Skeletal muscle cell (primary cell): ENCODE results near the gene SYNPO2.
A peak's percentile ranks its signal among the peaks of the same experiment; 100 is the strongest.

Source experiments
- DNase-seq: peaks from one replicate; pipeline ENCODE4 v3.0.0-alpha.2; 2010; ENCODE audit warnings: low read depth
- H3K4me3 ChIP-seq: 2 replicates; pipeline ENCODE4 v1.5.1; 2011; ENCODE audit warnings: low read depth, mild to moderate bottlenecking, control low read depth, low read length, moderate library complexity

SYNPO2 gene

GRCh38 chr4:118918388-118918787 lies 29.7 kb downstream of the SYNPO2 start:
- DNase-seq, result peak; percentile 71
- H3K4me3 ChIP-seq, result no peak overlapping the region

- no peak overlapping the region for H3K4me3 ChIP-seq
- no peak for DNase-seq
Observed at GRCh38 chr4:118920247-118920646, 31.6 kb downstream of the SYNPO2 start.

- no peak overlapping the region for H3K4me3 ChIP-seq
- no peak for DNase-seq
Observed at GRCh38 chr4:118921786-118922185, 33.1 kb downstream of the SYNPO2 start.

GRCh38 chr4:118923891-118924290 lies 35.2 kb downstream of the SYNPO2 start:
- no peak for DNase-seq
- H3K4me3 ChIP-seq, result no peak overlapping the region

GRCh38 chr4:118927974-118928373 lies 39.3 kb downstream of the SYNPO2 start:
- DNase-seq, result no peak
- H3K4me3 ChIP-seq, result no peak overlapping the region

- H3K4me3 ChIP-seq, result no peak overlapping the region
- no peak for DNase-seq
Observed at GRCh38 chr4:118930255-118930654, 41.6 kb downstream of the SYNPO2 start.

GRCh38 chr4:118931786-118932185 lies 43.1 kb downstream of the SYNPO2 start:
- H3K4me3 ChIP-seq, result no peak overlapping the region
- DNase-seq, result no peak

GRCh38 chr4:118935819-118936218 lies 47.2 kb downstream of the SYNPO2 start:
- H3K4me3 ChIP-seq, result no peak overlapping the region
- no peak for DNase-seq

- no peak overlapping the region for H3K4me3 ChIP-seq
- no peak for DNase-seq
Observed at GRCh38 chr4:118936406-118936805, 47.8 kb downstream of the SYNPO2 start.

- H3K4me3 ChIP-seq, result no peak overlapping the region
- no peak for DNase-seq
Observed at GRCh38 chr4:118939169-118939783, 50.6 kb downstream of the SYNPO2 start.

- no peak for DNase-seq
- H3K4me3 ChIP-seq, result no peak overlapping the region
Observed at GRCh38 chr4:118941149-118941548, 52.5 kb downstream of the SYNPO2 start.

- H3K4me3 ChIP-seq, result no peak overlapping the region
- no peak for DNase-seq
Observed at GRCh38 chr4:118941799-118942198, 53.1 kb downstream of the SYNPO2 start.

- H3K4me3 ChIP-seq, result no peak overlapping the region
- no peak for DNase-seq
Observed at GRCh38 chr4:118942465-118942864, 53.8 kb downstream of the SYNPO2 start.

- H3K4me3 ChIP-seq, result no peak overlapping the region
- no peak for DNase-seq
Observed at GRCh38 chr4:118947095-118947494, 58.4 kb downstream of the SYNPO2 start.

GRCh38 chr4:118948545-118949144 lies 60.0 kb downstream of the SYNPO2 start:
- no peak overlapping the region for H3K4me3 ChIP-seq
- no peak for DNase-seq

- no peak overlapping the region for H3K4me3 ChIP-seq
- no peak for DNase-seq
Observed at GRCh38 chr4:118950224-118950623, 61.6 kb downstream of the SYNPO2 start.

- no peak overlapping the region for H3K4me3 ChIP-seq
- no peak for DNase-seq
Observed at GRCh38 chr4:118950929-118951570, 62.4 kb downstream of the SYNPO2 start.

GRCh38 chr4:118953276-118953675 lies 64.6 kb downstream of the SYNPO2 start:
- DNase-seq, result no peak

GRCh38 chr4:118954246-118954645 lies 65.6 kb downstream of the SYNPO2 start:
- no peak for DNase-seq
- no peak overlapping the region for H3K4me3 ChIP-seq

More at GRCh38 chr4:118953276-118953675, 64.6 kb downstream of the SYNPO2 start:
- H3K4me3 ChIP-seq, result no peak overlapping the region

- H3K4me3 ChIP-seq, result no peak overlapping the region
- DNase-seq, result no peak
Observed at GRCh38 chr4:118955515-118955914, 66.9 kb downstream of the SYNPO2 start.
